ENCODE data around the gene ZNF343.
A peak's percentile ranks its signal among the peaks of the same experiment; 100 is the strongest.

ZNF343 gene

DNA sequence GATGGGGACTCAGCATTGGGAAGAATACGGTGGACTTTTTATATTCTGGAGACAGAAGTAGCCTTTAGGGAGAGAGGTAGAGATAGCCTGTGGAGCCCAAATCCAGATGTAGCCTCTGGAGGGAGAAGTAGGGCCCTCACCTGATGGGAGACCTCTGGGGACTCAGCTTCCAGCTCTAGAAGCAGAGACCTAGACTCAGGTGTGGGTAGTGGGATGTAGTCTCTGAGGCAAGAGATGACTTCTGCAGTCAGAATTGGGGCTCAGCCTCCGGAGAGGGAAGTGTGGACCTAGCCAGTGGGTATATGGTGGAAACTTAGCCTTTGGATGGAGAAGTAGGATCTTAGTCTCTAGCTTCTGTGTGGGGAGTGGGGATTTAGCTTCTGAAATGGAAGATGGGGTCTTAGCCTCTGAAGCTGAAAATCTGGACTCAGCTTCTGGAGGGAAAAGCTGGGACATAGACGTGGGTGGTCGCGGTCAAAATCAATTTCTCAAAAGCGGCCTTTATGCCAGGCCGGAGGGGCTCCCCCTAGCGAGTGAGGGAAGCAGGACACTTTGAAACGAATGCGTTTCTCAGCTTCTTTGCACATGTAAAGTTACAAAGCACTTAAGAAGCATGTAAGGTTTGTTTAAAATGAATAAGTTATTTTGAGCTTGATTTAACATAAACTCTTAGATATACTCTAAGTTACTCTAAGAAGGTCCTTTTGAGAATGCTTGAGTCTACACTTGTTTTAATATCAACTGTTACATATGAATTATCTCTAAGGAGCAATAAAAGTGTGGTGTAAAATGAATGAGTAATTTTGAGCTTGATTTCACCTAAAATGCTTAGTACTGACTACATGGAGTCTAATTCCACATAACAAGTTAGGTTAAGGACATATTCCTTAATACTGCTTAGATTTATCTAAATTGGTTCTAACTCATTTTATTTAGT is 12.9 kb upstream of the ZNF343 start:
- peak; percentile 32 for DNase-seq (ENCODE audit: low read depth, low spot score)
- H3K27me3 ChIP-seq (ENCODE audit: insufficient read depth, insufficient read length), result peaks cover 75% of the 10 kb centered on the region

DNA sequence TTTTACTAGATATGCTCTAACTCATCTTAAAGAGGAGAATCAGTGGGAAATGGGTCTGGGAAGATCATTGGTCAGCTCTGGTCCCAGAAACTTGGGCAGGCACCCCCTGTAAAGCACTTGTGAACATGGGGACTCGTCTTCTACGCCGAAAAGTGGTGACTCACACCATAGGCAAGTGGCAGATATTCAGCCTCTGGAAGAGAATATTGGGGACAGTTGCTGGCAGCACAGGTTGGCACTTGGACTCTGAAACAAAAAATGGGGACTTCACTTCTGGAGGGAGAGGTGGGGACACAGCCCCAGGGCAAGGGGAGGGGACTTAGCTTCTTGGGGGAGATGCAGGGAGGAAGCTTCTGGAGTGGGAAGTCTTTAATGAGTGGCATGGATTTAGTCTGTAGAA is 11.9 kb upstream of the ZNF343 start:
- H3K27me3 ChIP-seq (ENCODE audit: insufficient read depth, insufficient read length), result peaks cover 81% of the 10 kb centered on the region
- H3K9me3 ChIP-seq (ENCODE audit: insufficient read depth, low read length), result no peaks in the 10 kb centered on the region
- H3K4me3 ChIP-seq (ENCODE audit: insufficient read length, low read depth), result no peak overlapping the region
- H3K9ac ChIP-seq (ENCODE audit: insufficient read length, low read depth), result no peak overlapping the region
- TF ChIP-seq YY1 (IDR thresholded peaks at IDR 0.05; ENCODE audit: insufficient read depth, insufficient read length) (no peak), ZNF274 (IDR thresholded peaks at IDR 0.05; ENCODE audit: low read depth, low read length) (no peak), SUZ12 (IDR thresholded peaks at IDR 0.05; ENCODE audit: extremely low read depth, insufficient read depth, insufficient read length) (no peak)
- no peak for DNase-seq (ENCODE audit: low read depth, low spot score)
- no peaks in the 10 kb centered on the region for H3K36me3 ChIP-seq (ENCODE audit: insufficient read depth, insufficient read length, low read length)
- H3K4me1 ChIP-seq (ENCODE audit: insufficient read depth, insufficient read length), result peaks cover 2% of the 10 kb centered on the region

More for the DNA sequence above, 12.9 kb upstream of the ZNF343 start:
- Histone ChIP-seq H3K9ac (ENCODE audit: insufficient read length, low read depth) (no peak overlapping the region), H3K4me1 (ENCODE audit: insufficient read depth, insufficient read length) (peaks cover 2% of the 10 kb centered on the region), H3K9me3 (ENCODE audit: insufficient read depth, low read length) (no peaks in the 10 kb centered on the region), H3K36me3 (ENCODE audit: insufficient read depth, insufficient read length, low read length) (no peaks in the 10 kb centered on the region), H3K4me3 (ENCODE audit: insufficient read length, low read depth) (no peak overlapping the region)
- TF ChIP-seq ZNF274 (IDR thresholded peaks at IDR 0.05; ENCODE audit: low read depth, low read length) (no peak), YY1 (IDR thresholded peaks at IDR 0.05; ENCODE audit: insufficient read depth, insufficient read length) (no peak), SUZ12 (IDR thresholded peaks at IDR 0.05; ENCODE audit: extremely low read depth, insufficient read depth, insufficient read length) (no peak)

DNA sequence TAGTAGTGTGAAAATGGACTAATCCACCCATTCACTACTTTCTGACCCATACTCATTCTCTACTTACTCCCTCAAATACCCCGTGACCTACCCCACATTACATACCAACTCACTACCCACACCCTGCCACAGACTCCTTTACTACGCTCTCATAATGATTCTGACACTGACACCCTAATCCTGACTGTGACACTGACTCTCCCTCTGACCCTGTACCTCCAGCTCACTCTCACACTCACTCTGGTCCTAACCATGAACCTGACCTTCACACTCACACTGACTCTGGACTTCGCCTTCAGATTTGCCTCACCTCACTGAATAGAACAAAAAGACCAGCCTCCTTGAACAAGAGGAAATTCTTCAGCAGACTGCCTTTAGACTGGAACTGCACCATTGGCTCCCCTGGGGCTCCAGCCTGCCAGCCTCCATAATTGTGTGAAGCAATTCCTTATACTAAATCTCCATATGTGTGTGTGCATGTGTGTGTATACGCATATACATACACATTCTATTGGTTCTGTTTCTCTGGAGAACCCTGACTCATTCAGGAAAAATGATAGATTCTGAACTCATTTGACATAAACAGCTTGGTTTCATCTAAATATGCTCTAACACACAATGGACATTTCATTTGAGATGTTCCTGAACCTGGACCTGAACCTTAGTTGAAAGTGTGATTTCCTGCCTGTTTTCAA is 10.5 kb upstream of the ZNF343 start:
- Histone ChIP-seq H3K9me3 (ENCODE audit: insufficient read depth, low read length) (no peaks in the 10 kb centered on the region), H3K36me3 (ENCODE audit: insufficient read depth, insufficient read length, low read length) (no peaks in the 10 kb centered on the region), H3K9ac (ENCODE audit: insufficient read length, low read depth) (no peak overlapping the region), H3K4me3 (ENCODE audit: insufficient read length, low read depth) (no peak overlapping the region), H3K27me3 (ENCODE audit: insufficient read depth, insufficient read length) (peaks cover 88% of the 10 kb centered on the region), H3K4me1 (ENCODE audit: insufficient read depth, insufficient read length) (peaks cover 2% of the 10 kb centered on the region)
- no peak for TF ChIP-seq ZNF274 (IDR thresholded peaks at IDR 0.05; ENCODE audit: low read depth, low read length)
- TF ChIP-seq SUZ12 (IDR thresholded peaks at IDR 0.05; ENCODE audit: extremely low read depth, insufficient read depth, insufficient read length), result no peak
- TF ChIP-seq YY1 (IDR thresholded peaks at IDR 0.05; ENCODE audit: insufficient read depth, insufficient read length), result no peak
- DNase-seq (ENCODE audit: low read depth, low spot score), result no peak

DNA sequence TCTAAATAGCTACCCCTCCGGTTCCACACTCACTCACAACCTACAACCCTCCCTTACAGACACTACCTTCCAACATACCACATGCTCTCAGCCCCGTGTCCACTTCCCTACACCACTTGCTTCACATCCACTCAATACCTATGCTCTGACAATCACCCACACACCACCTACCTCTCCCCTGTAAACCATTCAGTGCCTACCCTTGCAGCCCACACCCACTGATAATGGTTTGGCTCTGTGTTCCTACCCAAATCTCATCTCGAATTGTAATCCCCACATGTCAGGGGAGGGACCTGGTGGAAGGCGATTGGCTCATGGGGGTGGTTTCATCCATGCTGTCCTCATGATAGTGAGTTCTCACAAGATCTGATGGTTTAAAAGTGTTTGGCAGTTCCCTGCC is 9.8 kb upstream of the ZNF343 start:
- no peak for DNase-seq (ENCODE audit: low read depth, low spot score)
- peaks cover 88% of the 10 kb centered on the region for H3K27me3 ChIP-seq (ENCODE audit: insufficient read depth, insufficient read length)

DNA sequence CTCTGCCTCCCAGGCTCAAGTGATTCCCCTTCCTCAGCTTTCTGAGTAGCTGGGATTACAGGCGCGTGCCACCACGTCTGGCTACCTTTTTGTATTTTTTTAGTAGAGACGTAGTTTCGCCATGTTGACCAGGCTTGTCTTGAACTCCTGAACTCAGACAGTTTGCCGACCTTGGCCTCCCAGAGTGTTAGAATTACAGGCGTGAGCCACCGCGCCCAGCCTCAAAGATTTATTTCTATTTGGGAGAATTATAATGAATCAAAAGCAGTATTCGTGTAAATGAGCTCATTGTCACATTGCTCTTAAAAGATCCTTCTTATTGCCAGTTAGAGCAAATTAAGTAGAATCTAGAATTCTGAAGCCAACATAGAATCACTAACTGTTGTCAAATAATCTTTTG is 9.4 kb upstream of the ZNF343 start:
- Histone ChIP-seq H3K9me3 (ENCODE audit: insufficient read depth, low read length) (no peaks in the 10 kb centered on the region), H3K36me3 (ENCODE audit: insufficient read depth, insufficient read length, low read length) (no peaks in the 10 kb centered on the region), H3K9ac (ENCODE audit: insufficient read length, low read depth) (no peak overlapping the region), H3K4me3 (ENCODE audit: insufficient read length, low read depth) (no peak overlapping the region), H3K27me3 (ENCODE audit: insufficient read depth, insufficient read length) (peaks cover 90% of the 10 kb centered on the region), H3K4me1 (ENCODE audit: insufficient read depth, insufficient read length) (no peaks in the 10 kb centered on the region)
- TF ChIP-seq SUZ12 (IDR thresholded peaks at IDR 0.05; ENCODE audit: extremely low read depth, insufficient read depth, insufficient read length) (no peak), ZNF274 (IDR thresholded peaks at IDR 0.05; ENCODE audit: low read depth, low read length) (no peak), YY1 (IDR thresholded peaks at IDR 0.05; ENCODE audit: insufficient read depth, insufficient read length) (no peak)
- no peak for DNase-seq (ENCODE audit: low read depth, low spot score)

More for the DNA sequence above, 9.8 kb upstream of the ZNF343 start:
- no peak for TF ChIP-seq SUZ12 (IDR thresholded peaks at IDR 0.05; ENCODE audit: extremely low read depth, insufficient read depth, insufficient read length)
- no peak for TF ChIP-seq YY1 (IDR thresholded peaks at IDR 0.05; ENCODE audit: insufficient read depth, insufficient read length)
- no peak for TF ChIP-seq ZNF274 (IDR thresholded peaks at IDR 0.05; ENCODE audit: low read depth, low read length)
- H3K4me1 ChIP-seq (ENCODE audit: insufficient read depth, insufficient read length), result no peaks in the 10 kb centered on the region
- no peak overlapping the region for H3K9ac ChIP-seq (ENCODE audit: insufficient read length, low read depth)
- no peaks in the 10 kb centered on the region for H3K9me3 ChIP-seq (ENCODE audit: insufficient read depth, low read length)
- no peak overlapping the region for H3K4me3 ChIP-seq (ENCODE audit: insufficient read length, low read depth)
- H3K36me3 ChIP-seq (ENCODE audit: insufficient read depth, insufficient read length, low read length), result no peaks in the 10 kb centered on the region

DNA sequence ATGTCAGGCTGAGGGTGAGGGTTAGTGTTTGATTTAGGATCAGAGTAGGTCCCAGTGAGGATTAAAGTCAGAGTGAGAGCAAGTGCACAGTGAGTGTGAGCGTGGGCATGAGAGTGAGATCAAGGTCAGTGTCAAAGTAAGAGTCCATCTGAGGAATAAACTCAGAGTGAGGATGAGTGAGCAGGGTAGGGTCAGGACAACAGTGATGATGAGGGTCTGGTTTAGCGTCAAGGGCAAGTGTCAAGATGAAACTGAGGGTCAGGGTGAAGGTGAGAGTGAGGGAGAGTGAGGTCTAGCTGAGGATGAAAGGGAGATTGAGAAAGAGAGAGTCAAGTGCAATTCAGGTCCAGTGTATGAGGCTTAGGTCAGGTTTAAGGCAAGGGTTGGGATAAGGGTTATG is 7.7 kb upstream of the ZNF343 start:
- no peak overlapping the region for H3K9ac ChIP-seq (ENCODE audit: insufficient read length, low read depth)

DNA sequence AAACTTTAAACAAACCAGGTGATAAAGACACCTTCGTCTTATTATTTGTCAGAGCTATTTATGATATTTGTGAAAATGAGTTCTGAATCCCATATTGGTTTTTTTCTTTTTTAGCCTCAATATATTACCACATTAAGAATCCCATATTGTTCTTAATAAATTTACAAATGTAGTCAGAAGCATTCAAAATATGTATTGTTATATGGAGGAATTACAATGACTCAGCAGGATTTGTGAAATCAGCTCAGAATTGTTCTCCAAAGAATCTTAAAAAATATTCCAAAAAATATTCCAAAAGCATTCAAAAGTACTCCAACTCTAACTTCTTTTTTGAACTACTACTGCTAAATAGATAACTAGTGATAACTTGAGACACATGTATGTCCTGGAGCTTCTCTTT is 6.5 kb upstream of the ZNF343 start:
- Histone ChIP-seq H3K4me1 (ENCODE audit: insufficient read depth, insufficient read length) (no peaks in the 10 kb centered on the region), H3K36me3 (ENCODE audit: insufficient read depth, insufficient read length, low read length) (no peaks in the 10 kb centered on the region), H3K27me3 (ENCODE audit: insufficient read depth, insufficient read length) (peaks cover 91% of the 10 kb centered on the region), H3K9ac (ENCODE audit: insufficient read length, low read depth) (no peak overlapping the region), H3K9me3 (ENCODE audit: insufficient read depth, low read length) (no peaks in the 10 kb centered on the region), H3K4me3 (ENCODE audit: insufficient read length, low read depth) (no peak overlapping the region)
- no peak for TF ChIP-seq SUZ12 (IDR thresholded peaks at IDR 0.05; ENCODE audit: extremely low read depth, insufficient read depth, insufficient read length)
- TF ChIP-seq ZNF274 (IDR thresholded peaks at IDR 0.05; ENCODE audit: low read depth, low read length), result no peak
- no peak for TF ChIP-seq YY1 (IDR thresholded peaks at IDR 0.05; ENCODE audit: insufficient read depth, insufficient read length)
- no peak for DNase-seq (ENCODE audit: low read depth, low spot score)

More for the DNA sequence above, 7.7 kb upstream of the ZNF343 start:
- Histone ChIP-seq H3K36me3 (ENCODE audit: insufficient read depth, insufficient read length, low read length) (no peaks in the 10 kb centered on the region), H3K27me3 (ENCODE audit: insufficient read depth, insufficient read length) (peaks cover 91% of the 10 kb centered on the region), H3K4me1 (ENCODE audit: insufficient read depth, insufficient read length) (no peaks in the 10 kb centered on the region), H3K4me3 (ENCODE audit: insufficient read length, low read depth) (no peak overlapping the region), H3K9me3 (ENCODE audit: insufficient read depth, low read length) (no peaks in the 10 kb centered on the region)
- no peak for TF ChIP-seq ZNF274 (IDR thresholded peaks at IDR 0.05; ENCODE audit: low read depth, low read length)
- no peak for TF ChIP-seq SUZ12 (IDR thresholded peaks at IDR 0.05; ENCODE audit: extremely low read depth, insufficient read depth, insufficient read length)
- TF ChIP-seq YY1 (IDR thresholded peaks at IDR 0.05; ENCODE audit: insufficient read depth, insufficient read length), result no peak
- no peak for DNase-seq (ENCODE audit: low read depth, low spot score)

All from NT2/D1 (cell line).